ENCODE results near the gene E2F4.

DNA sequence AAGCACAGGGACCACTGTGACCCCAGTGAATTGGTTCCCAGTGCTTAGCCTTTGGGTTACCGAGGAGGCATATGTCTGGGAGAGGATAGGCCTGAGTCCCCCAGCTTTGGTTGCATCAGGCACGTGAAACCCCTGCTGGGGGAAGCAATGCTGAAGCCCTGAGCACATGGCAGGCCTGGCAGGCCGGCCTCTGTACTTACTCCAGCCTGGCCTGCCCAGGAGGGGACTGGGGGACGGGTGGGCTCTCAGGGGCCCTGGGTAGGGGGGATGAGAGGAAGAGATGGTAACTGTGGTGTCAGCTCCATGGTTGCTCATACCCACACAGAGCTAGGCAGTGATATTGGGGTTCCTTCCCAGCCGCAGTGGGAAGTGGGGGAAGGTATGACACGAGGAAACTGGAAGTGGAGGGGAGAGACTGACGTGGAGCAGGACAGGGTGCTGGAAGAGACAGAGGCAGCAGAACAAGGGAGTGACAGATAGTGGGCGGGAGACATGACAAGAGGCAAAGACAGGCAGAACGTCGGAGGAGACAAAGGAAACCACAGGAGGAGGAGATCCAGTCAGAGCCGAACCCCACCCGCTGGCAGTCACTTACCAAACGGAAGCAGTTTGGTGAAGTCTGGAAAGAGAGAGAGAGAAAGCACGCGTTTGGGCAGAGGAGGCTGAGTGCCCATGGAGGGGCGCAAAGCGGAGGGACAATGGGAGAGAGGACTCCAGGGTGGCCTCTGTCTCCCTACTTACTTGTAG lies 44.0 kb downstream of the E2F4 start:
- TF ChIP-seq POLR2A (IDR thresholded peaks at IDR 0.05): no peak
- TF ChIP-seq, protein P1, sequence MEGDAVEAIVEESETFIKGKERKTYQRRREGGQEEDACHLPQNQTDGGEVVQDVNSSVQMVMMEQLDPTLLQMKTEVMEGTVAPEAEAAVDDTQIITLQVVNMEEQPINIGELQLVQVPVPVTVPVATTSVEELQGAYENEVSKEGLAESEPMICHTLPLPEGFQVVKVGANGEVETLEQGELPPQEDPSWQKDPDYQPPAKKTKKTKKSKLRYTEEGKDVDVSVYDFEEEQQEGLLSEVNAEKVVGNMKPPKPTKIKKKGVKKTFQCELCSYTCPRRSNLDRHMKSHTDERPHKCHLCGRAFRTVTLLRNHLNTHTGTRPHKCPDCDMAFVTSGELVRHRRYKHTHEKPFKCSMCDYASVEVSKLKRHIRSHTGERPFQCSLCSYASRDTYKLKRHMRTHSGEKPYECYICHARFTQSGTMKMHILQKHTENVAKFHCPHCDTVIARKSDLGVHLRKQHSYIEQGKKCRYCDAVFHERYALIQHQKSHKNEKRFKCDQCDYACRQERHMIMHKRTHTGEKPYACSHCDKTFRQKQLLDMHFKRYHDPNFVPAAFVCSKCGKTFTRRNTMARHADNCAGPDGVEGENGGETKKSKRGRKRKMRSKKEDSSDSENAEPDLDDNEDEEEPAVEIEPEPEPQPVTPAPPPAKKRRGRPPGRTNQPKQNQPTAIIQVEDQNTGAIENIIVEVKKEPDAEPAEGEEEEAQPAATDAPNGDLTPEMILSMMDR (IDR thresholded peaks at IDR 0.05): no peak

Measured in body of pancreas (tissue), 4 donors.